HuH-7 (cell line): Measurements from ENCODE around the gene MYBPH.

Experiments used
- DNase-seq: peaks from one replicate; pipeline ENCODE4 v3.0.0; 2011; ENCODE audit warnings: low spot score

The MYBPH gene

DNA sequence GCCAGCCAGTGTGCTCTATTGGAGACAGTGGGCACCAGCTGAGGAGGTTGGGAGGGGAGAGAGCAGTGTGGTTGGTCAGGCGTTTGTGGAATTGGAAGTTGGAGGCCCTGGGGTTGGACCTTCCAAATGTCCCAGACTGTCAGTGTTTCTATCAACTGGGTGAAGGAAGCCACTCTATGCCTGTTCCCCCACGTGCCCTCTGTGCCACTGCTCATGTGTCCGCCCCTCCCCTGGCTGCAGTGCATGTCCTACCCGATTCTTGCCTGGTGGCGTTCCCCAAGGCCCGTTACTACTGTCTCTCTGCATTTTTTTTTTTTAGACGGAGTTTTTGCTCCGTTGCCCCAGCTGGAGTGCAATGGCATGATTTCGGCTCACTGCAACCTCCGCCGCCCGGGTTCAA, 27.0 kb downstream of the MYBPH start:
- no peak for DNase-seq

- DNase-seq = peak; percentile 56
These were observed 27.5 kb downstream of the MYBPH start for GRCh38 chr1:203148127-203148526.

- DNase-seq = no peak
These were observed 28.2 kb downstream of the MYBPH start for GRCh38 chr1:203147376-203147775.

DNA sequence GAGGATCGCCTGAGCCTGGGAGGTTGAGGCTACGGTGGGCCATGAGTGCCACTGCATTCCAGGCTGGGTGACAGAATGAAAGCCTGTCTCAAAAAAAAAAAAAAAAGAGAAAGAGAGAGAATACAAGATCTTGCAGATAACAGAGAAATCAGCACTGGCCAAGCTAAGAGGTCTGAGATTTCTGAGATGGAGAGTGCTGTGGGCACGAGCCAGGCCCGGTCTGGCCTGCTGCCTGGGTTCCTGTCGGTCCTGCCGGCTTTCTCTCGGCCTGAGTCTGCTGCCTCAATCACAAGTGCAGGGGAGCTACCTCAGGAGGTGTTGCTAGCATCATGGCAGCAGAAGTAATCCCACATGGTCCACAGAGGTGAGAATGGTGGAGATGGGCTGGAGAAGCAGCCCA, 29.1 kb downstream of the MYBPH start:
- DNase-seq = no peak

DNA sequence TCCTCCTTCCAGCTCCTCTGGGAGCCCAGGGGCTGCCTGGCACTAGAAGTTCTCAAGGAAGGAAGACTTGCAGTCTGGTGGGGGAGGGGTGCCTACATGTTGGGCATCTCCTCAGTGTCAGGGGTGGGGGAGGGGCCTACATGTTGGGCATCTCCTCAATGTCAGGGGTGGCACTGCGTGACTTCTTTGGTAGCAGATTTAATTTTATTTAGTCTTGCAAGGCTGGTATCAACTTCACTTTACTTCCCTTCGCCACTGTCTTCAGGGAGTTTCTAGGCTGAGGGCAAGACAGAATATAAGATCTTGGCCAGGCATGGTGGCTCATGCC, 29.6 kb downstream of the MYBPH start:
- no peak for DNase-seq

DNA sequence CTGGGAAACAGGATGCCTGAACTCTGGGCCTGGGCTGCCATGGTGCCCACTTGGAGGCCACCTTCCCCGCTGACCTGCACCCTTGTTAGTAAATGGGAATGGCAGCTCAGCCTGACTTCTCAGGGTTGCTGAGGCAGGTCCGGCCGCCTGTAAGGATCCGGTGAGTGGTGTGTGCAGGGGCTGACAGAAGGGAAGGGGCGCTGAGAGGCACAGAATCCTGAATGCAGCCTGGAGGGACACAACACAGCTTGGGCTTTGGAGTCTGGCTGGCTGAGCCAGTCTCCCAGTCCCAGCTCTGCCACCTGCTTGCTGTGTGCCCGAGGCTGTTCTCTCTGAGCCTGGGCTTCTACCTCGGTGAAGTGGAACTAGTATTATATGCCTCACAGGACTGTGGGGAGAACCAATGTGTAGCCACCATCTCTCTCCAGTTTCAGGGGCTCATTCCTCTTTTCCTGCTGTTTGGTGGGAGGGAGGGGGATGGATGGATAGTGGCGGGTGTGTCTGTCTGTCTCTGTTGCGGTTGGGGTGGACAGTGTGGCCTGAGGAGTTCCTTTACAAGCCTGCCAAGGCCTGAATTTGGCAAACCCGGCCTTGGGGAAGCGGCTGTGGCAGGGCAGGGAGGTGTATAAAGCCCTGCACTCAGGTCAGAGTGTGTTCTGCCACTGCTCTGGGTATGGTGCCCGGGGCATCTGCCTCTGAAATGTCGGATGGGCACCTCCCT, 30.1 kb downstream of the MYBPH start:
- DNase-seq = no peak

DNA sequence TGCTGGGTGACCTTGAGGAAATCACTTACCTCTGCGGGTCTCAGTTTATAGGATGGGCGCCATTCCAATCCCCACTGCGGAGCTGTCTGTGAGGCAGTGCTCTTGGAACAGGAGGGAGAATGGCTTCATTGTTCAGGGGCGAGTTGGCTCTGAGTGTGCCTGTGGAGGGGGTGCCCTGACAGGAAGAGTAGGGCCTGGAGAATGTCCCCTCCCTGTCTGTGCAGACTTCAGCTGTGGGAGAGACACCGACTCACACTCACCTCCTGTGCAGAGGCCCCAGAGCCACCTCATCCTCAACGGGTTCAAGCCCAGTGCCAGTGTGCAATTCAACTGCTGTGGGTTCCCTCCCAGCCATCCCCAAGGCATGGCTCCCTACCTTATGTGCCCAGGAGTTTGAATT, 31.0 kb downstream of the MYBPH start:
- DNase-seq = no peak

GRCh38 chr1:203143641-203144040, 32.0 kb downstream of the MYBPH start:
- DNase-seq = no peak

GRCh38 chr1:203142684-203143408, 32.8 kb downstream of the MYBPH start:
- no peak for DNase-seq

GRCh38 chr1:203142124-203142523, 33.5 kb downstream of the MYBPH start:
- no peak for DNase-seq

- no peak for DNase-seq
These were observed 34.7 kb downstream of the MYBPH start for GRCh38 chr1:203140743-203141520.

DNA sequence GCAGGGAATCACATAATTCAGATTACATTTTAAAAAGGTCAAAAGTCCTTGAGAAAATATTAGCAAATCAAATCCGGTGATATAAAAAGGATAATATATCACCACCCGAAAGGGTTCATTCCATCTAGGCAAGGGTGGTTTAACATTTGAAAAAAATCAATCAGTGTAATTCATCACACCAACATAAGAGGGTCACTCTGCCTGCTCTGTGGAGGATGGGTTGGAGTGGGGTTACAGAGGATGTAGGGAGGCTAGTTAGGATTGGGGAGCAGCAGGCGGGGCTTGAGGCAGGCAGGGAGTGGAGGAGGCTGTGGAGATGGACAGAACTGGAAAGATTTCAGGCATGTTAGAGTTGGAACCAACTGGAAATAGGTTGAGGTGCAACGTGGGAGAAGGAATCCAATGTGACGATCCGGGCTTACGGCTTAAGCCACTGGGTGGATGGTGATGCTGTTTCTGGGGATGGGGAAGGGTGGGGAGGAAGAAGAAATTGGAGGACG, 35.6 kb downstream of the MYBPH start:
- DNase-seq = no peak

DNA sequence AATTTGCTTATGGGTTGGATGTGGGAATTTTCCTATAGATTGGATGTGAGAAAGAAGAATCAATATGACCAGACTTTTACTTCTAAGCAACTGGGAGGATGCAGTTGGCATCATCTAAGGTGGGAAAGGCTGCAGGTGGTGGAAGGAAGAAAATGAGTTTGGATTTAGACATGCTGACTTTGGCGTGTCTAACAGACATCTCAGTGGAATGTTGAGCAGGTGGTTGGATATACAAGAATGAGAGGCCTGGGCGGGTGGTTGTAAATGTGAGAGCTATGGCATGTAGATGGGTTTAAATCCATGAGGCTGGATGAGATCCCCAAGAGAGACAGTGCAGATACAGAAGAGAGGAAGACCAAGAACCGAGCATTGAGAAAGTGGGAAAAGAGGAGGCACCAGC, 37.6 kb downstream of the MYBPH start:
- DNase-seq = no peak

- DNase-seq = no peak
These were observed 38.3 kb downstream of the MYBPH start for GRCh38 chr1:203137324-203137723.

GRCh38 chr1:203136409-203137042, 39.1 kb downstream of the MYBPH start:
- peak; percentile 50 for DNase-seq

- no peak for DNase-seq
These were observed 39.9 kb downstream of the MYBPH start for GRCh38 chr1:203135636-203136305.

DNA sequence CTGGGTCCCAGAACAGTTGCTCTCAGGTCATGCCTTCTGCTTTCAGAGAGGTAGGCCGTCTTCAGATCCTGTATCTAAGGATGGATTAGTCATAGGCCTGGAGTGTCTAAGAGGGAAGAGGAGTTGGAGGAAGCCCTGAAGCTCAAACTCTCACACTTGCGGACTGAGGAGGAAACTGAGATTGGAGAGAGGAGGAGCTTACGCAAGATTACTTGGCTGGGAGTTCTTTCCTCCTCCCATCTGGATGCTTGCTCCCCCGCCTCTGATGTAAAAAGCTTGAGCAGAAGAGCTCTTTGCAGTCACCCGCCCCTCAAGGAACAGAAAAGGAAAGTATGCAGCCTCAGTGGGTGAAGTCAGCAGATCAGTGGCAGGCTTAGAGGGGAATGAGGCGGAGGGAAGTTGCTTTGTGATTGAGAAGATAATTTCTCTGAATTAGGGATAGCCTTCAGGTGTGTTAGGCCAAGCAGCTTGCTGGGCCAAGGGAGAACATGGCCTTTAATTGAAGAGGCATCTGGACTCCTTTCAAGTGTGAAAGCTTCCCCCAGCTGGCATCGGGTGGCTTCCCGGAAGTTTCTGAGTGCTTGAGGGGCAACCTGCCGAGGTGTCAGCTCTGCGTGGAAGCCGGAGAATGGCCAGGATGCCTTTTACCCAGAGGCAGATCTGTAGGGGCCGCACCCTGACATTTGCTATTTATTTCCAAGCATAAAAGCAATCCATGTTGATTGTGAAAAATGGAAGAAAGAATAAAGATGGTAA, 41.5 kb downstream of the MYBPH start:
- no peak for DNase-seq

DNA sequence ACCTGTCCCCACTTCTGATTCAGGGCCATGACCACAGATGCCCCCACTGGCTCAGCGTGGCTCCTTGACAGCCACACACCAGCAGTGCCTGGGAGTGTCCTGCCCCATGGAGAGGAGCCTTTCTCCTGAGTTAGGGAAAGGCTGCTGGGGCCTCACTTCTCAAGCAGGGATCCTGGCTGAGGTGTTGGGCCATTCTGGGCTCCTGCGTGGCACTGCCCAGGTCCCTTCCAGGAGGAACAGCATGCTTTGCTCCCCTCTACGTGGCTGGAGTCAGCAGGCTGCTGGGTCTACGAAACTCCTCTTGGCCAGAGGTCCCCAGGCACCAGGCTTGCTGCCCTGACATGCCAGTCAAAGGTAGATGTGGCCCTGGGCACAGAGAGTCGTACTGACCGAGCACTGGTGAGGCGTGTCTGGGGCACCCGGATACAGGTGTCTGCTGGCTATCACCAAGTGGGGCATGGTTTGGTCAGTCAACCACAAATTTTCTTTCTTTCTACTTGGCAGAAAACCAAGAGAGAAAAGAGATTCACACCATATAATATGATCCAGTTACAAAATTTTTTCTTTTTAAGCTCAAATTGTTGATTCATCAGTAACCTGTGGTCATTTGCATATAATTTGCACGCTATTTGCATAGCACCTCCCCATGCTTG, 44.0 kb downstream of the MYBPH start:
- no peak for DNase-seq

GRCh38 chr1:203130358-203130985, 45.2 kb downstream of the MYBPH start:
- DNase-seq = no peak
